Smooth muscle cell (in vitro differentiated cells): Measurements from ENCODE around the gene TSC1. TPM values are rescaled to one million over a fixed set of nuclear protein-coding genes. Genes with fewer than 3 reads are reported as not detected.

Experiments
- DNase-seq: peaks from one replicate; lab custom pipeline; 2025; ENCODE audit not compliant: unreplicated experiment; lab: John Stamatoyannopoulos, UW
- H2AFZ ChIP-seq: fragments of 200-600 bp; sonication (generic); 2 replicates; pipeline ENCODE4 v1.6.0; 2016; ENCODE audit warnings: antibody characterized with exemption, low read depth, mild to moderate bottlenecking
- H3F3A ChIP-seq: fragments of 200-600 bp; sonication (generic); 2 replicates; pipeline ENCODE4 v1.6.0; 2017; ENCODE audit warnings: antibody characterized with exemption, low read depth
- H3K27ac ChIP-seq: fragments of 200-600 bp; sonication (generic); 2 replicates; pipeline ENCODE4 v1.5.1; 2016; ENCODE audit warnings: low read depth, mild to moderate bottlenecking
- H3K27me3 ChIP-seq: fragments of 200-600 bp; sonication (generic); 2 replicates; pipeline ENCODE4 v1.6.1; 2016; ENCODE audit warnings: low read depth, mild to moderate bottlenecking
- H3K36me3 ChIP-seq: fragments of 200-600 bp; sonication (generic); 2 replicates; pipeline ENCODE4 v1.5.1; 2016; ENCODE audit warnings: low read depth
- H3K4me1 ChIP-seq: fragments of 200-600 bp; sonication (generic); 2 replicates; pipeline ENCODE4 v1.5.1; 2016; ENCODE audit warnings: low read depth
- H3K4me2 ChIP-seq: fragments of 200-600 bp; sonication (generic); 2 replicates; pipeline ENCODE4 v1.6.0; 2016; ENCODE audit warnings: mild to moderate bottlenecking
- H3K4me3 ChIP-seq: fragments of 200-600 bp; sonication (generic); 2 replicates; pipeline ENCODE4 v1.5.1; 2016; ENCODE audit warnings: mild to moderate bottlenecking
- H3K79me2 ChIP-seq: fragments of 200-600 bp; sonication (generic); 2 replicates; pipeline ENCODE4 v1.6.0; 2016; ENCODE audit warnings: low read depth, mild to moderate bottlenecking
- H3K9ac ChIP-seq: fragments of 200-600 bp; sonication (generic); 2 replicates; pipeline ENCODE4 v1.6.0; 2016; ENCODE audit warnings: low read depth
- H3K9me3 ChIP-seq: fragments of 200-600 bp; sonication (generic); replicated peaks from 2 replicates; pipeline ENCODE4 v1.5.1; 2016; ENCODE audit warnings: low read depth
- H4K20me1 ChIP-seq: fragments of 200-600 bp; sonication (generic); 2 replicates; pipeline ENCODE4 v1.6.0; 2016; ENCODE audit warnings: low read depth
- WGBS: methylation state at CpG from one replicate; pipeline ENCODE4 v1.1.7; 2016; ENCODE audit warnings: low lambda C conversion rate; 5-methylcytosine and 5-hydroxymethylcytosine counted together
- polyA plus RNA-seq: library from polyadenylated mRNA; unstranded; fragments of >200 nt; fragmentation: Nextera tagmentation; extraction: Ambion mirVana; gene quantifications from 2 replicates; pipeline ENCODE4 v1.2.1, GENCODE V29; 2016
- total RNA-seq: library from RNA; depleted of rRNA; stranded (reverse); fragments of >200 nt; gene quantifications from 2 replicates; pipeline ENCODE4 v1.2.3, GENCODE V29; 2014
- TF ChIP-seq, protein P1 (sequence below): fragments of 200-600 bp; sonication (generic); IDR thresholded peaks from 2 replicates; pipeline ENCODE4 v1.5.1; 2017; ENCODE audit warnings: borderline replicate concordance, mild to moderate bottlenecking, antibody characterized with exemption; ENCODE audit not compliant: insufficient read depth, poor library complexity, severe bottlenecking

The TSC1 gene
- total and polyA plus RNA-seq, 2 experiments from 2014 or later = 17.4 to 48.9 TPM

- Histone ChIP-seq H3K4me1 (no peaks in the 10 kb centered on the region), H3K4me3 (no peak overlapping the region), H3K27ac (no peak overlapping the region), H2AFZ (no peak overlapping the region), H3F3A (no peaks in the 10 kb centered on the region), H3K9me3 (no peaks in the 10 kb centered on the region), H3K4me2 (no peak overlapping the region), H3K27me3 (peaks cover 8% of the 10 kb centered on the region), H3K79me2 (no peaks in the 10 kb centered on the region), H3K9ac (no peak overlapping the region), H4K20me1 (no peaks in the 10 kb centered on the region), H3K36me3 (no peaks in the 10 kb centered on the region)
- TF ChIP-seq, protein P1, sequence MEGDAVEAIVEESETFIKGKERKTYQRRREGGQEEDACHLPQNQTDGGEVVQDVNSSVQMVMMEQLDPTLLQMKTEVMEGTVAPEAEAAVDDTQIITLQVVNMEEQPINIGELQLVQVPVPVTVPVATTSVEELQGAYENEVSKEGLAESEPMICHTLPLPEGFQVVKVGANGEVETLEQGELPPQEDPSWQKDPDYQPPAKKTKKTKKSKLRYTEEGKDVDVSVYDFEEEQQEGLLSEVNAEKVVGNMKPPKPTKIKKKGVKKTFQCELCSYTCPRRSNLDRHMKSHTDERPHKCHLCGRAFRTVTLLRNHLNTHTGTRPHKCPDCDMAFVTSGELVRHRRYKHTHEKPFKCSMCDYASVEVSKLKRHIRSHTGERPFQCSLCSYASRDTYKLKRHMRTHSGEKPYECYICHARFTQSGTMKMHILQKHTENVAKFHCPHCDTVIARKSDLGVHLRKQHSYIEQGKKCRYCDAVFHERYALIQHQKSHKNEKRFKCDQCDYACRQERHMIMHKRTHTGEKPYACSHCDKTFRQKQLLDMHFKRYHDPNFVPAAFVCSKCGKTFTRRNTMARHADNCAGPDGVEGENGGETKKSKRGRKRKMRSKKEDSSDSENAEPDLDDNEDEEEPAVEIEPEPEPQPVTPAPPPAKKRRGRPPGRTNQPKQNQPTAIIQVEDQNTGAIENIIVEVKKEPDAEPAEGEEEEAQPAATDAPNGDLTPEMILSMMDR = no peak
- no peak for DNase-seq
- 88% methylated on average over 8 of the region's 8 CpGs for WGBS
Observed at GRCh38 chr9:132985489-132985888, 41.1 kb upstream of the TSC1 start.

GRCh38 chr9:132985071-132985350, 40.6 kb upstream of the TSC1 start:
- Histone ChIP-seq H3F3A (no peaks in the 10 kb centered on the region), H3K36me3 (no peaks in the 10 kb centered on the region), H2AFZ (no peak overlapping the region), H3K9ac (no peak overlapping the region), H4K20me1 (no peaks in the 10 kb centered on the region), H3K4me3 (no peak overlapping the region), H3K9me3 (no peaks in the 10 kb centered on the region), H3K4me1 (no peaks in the 10 kb centered on the region), H3K4me2 (no peak overlapping the region), H3K27me3 (peaks cover 12% of the 10 kb centered on the region), H3K79me2 (no peaks in the 10 kb centered on the region), H3K27ac (no peak overlapping the region)
- WGBS = 90% methylated on average over 4 of the region's 4 CpGs
- TF ChIP-seq, protein P1 = no peak
- DNase-seq = no peak

DNA sequence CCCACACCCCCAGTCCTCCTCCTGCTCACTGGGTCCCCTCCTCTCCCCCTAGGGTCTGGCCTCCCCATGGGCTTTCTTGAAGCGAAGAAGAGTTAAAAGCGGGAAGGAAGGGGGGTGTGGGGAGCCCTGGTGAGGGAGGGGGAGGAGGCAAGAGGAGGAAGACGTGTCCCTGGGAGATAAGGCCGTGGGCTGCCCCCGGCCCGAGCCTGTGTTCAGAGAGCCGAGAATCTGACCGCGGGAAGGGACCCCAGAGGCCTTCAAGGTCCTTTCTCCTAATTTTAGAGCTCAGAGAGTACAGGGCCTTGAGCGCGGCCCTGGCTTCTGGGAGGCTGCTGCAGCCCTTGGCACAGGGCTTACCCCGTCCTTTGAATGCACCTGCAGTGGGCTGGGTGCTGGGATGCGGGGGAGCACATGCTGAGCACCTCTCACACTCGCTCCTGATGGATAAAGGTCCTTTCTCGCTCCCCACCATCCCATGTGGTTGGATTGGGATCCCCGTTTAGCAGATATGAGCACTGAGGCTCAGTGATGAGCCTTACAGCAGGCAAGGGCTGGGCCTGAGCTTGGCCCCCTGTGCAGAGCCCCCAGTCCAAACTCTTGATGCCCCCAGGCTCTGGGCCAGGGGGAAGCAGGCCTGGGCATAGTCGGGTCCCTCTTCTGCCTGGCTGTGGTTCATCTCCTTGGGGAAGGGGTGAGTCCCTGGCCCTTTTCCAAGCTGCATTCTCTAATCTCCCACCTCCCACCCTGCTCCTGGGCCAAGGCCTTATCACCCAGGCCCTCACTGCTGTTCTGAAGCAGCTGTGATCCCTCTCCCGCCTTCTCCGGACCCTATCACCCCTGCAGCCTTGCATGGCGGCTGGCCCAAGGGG, 40.0 kb upstream of the TSC1 start:
- Histone ChIP-seq H3K36me3 (no peaks in the 10 kb centered on the region), H3K9ac (no peak overlapping the region), H3K4me3 (no peak overlapping the region), H3K4me2 (no peak overlapping the region), H4K20me1 (no peaks in the 10 kb centered on the region), H3K27ac (no peak overlapping the region), H3K27me3 (peaks cover 18% of the 10 kb centered on the region), H3K4me1 (no peaks in the 10 kb centered on the region), H3K9me3 (no peaks in the 10 kb centered on the region), H2AFZ (no peak overlapping the region), H3K79me2 (no peaks in the 10 kb centered on the region), H3F3A (no peaks in the 10 kb centered on the region)
- 87% methylated on average over 17 of the region's 20 CpGs for WGBS
- TF ChIP-seq, protein P1 = no peak
- no peak for DNase-seq
